ENCODE measurements around the gene SLC38A10.

The SLC38A10 gene

DNA sequence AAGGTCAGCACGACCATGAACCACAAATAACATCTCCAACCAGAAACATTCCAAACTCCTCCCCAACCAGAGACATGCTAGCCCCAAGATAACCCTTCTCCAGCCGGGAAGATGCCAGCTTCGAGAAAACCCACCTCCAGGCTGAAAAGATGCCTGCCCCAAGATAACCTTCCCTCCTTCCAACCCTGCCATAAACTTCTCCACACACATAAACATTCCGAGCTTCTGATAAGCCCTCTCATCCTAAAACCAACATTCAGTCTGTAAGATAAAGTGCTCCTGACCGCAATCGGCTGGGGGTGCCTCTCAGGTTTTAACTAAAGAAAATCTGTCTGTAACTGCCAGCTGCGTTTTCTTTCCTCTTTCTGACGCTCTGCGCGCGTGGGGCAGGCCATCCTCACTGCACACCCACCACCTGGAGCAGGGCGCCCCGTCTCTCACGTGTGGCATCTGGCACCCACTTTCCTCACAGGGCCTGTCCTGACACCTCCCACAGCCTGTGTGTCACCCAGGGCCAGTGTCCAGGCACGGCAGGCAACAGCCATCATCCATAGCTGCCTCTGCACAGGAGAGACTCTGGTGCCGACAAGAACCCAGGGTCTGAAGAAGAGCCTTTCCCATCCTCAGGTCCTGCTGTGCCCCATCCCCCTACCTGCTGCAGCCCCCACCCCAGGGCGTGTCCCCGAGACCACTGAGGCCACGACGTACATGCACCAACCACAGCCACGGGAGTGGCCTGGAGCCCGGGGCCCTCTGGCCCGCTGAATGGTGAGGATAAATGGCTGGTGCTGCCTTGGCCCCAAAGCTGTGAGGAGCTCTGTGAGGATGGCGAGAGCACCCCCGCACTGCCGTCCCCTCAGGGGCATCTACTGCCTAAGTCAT is 59.9 kb downstream of the SLC38A10 start:
- no peak for DNase-seq (ENCODE audit: low read depth, low spot score)
- CTCF ChIA-PET, result no interaction called here
- POLR2A ChIA-PET, result no interaction called here
- no peak overlapping the region for H3K4me3 ChIP-seq (ENCODE audit: low read depth, low read length)
- TF ChIP-seq, protein P1, sequence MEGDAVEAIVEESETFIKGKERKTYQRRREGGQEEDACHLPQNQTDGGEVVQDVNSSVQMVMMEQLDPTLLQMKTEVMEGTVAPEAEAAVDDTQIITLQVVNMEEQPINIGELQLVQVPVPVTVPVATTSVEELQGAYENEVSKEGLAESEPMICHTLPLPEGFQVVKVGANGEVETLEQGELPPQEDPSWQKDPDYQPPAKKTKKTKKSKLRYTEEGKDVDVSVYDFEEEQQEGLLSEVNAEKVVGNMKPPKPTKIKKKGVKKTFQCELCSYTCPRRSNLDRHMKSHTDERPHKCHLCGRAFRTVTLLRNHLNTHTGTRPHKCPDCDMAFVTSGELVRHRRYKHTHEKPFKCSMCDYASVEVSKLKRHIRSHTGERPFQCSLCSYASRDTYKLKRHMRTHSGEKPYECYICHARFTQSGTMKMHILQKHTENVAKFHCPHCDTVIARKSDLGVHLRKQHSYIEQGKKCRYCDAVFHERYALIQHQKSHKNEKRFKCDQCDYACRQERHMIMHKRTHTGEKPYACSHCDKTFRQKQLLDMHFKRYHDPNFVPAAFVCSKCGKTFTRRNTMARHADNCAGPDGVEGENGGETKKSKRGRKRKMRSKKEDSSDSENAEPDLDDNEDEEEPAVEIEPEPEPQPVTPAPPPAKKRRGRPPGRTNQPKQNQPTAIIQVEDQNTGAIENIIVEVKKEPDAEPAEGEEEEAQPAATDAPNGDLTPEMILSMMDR (IDR thresholded peaks at IDR 0.05; ENCODE audit: insufficient read depth, low read length, missing control alignments), result no peak

DNA sequence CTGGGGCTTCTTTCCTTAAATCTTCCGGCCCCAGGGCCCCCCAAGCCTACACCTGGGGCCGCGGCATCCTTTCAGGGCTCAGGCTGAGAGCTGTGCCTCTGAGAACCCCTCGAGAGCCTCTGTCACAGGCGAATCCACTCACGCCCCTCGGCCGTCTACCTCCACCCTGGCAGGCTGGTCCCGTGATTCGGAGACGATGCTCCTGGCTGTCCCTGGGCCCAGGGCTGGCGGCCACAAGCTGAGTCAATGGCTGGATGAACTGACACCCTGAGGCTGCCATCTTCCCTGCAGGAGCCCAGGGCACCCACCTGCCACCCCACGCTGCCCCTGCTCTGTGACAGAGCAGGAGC is 60.6 kb downstream of the SLC38A10 start:
- H3K4me3 ChIP-seq (ENCODE audit: low read depth, low read length), result no peak overlapping the region
- no peak for DNase-seq (ENCODE audit: low read depth, low spot score)
- ChIA-PET CTCF (no interaction called here), POLR2A (no interaction called here)
- TF ChIP-seq, protein P1 (IDR thresholded peaks at IDR 0.05; ENCODE audit: insufficient read depth, low read length, missing control alignments), result no peak

DNA sequence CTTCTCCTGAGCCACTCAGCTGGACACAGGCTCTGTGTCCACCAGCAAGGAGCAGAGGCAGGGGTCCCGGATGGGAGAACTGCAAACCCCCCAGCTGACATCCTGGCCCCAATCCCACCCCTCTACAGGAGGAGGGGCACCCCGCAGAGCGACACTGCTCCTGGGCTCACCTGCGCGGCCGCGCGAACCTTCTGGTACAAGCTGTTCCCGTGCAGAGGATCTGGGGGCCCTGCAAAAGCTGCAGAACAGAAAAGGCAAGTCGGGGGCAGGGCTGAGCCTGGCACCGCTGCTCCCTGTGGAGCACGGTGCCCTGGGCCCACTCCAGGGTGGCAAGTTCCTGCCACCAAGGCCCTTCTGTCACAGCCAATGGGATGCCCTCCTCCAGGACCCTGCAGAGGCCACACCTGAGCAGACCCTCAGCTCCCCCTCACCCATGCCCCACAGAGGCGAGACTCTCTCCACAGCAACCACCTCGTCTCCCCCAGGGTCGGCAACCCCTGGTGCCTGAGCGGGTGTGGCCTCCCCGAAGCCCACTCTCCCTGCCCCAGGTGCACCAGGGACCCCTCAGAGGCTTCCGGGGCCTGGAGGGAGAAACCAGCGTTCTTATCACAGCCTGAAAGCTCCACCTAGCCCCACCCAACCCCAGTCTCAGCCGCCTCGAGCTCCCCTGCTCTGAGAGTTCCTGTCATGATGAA is 61.1 kb downstream of the SLC38A10 start:
- ChIA-PET POLR2A (no interaction called here), CTCF (no interaction called here)
- TF ChIP-seq, protein P1 (IDR thresholded peaks at IDR 0.05; ENCODE audit: insufficient read depth, low read length, missing control alignments), result no peak
- H3K4me3 ChIP-seq (ENCODE audit: low read depth, low read length), result no peak overlapping the region
- DNase-seq (ENCODE audit: low read depth, low spot score), result no peak

DNA sequence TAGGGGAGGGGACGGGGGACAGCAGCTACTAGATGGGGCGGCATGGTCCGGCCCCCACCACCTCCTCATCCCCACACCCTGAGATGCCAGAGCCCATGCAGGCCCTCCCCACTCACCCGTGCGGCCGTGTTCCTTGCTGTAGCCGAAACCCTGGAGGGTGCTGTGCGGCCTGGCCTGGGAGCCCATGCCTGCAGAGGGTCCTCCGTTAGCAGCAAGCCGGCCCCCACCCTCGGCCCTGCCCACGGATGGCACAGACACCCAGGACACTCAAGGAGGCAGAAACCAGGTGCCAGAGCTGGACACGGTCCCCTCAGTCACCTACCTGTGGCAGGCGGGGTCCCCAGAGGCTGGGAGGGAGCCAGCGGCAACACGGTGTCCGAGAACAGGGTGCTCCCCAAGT is 61.8 kb downstream of the SLC38A10 start:
- POLR2A ChIA-PET, result no interaction called here
- no peak for DNase-seq (ENCODE audit: low read depth, low spot score)
- no peak overlapping the region for H3K4me3 ChIP-seq (ENCODE audit: low read depth, low read length)
- TF ChIP-seq, protein P1 (IDR thresholded peaks at IDR 0.05; ENCODE audit: insufficient read depth, low read length, missing control alignments), result no peak
- CTCF ChIA-PET, result no interaction called here

DNA sequence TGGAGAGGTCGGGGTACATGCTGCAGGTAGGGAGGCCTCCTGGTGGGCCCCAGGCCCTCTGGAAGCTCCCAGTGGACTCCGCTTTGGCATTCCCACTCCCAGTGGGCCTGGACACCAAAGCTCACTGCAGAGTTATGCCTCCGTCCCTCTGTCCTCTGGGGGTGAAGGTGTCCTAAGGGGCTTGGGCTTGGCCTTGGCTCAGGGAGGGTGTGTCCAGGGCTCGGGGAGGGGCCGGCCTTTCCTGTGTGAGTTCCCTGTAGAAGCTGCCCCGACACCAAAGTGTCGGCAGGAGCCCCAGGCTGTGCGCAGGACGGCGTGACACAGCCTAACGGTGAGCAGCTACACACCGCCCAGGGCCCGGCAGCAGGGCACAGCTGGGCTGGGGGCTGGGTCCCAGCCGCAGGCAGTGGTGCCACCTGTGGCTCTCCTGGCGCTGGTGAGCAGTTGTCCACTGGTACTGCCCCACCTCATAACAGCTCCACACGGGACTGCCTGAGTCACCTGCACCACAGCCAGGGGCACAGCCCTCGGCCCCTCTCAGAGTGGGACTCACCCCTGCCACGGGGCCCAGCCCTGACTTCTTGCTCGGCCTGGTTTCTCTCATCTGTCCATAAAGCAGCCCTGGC is 62.4 kb downstream of the SLC38A10 start:
- CTCF ChIA-PET, result no interaction called here
- H3K4me3 ChIP-seq (ENCODE audit: low read depth, low read length), result no peak overlapping the region
- TF ChIP-seq, protein P1 (IDR thresholded peaks at IDR 0.05; ENCODE audit: insufficient read depth, low read length, missing control alignments), result no peak
- POLR2A ChIA-PET, result interaction anchor here (1.3 kb wide), 1 partner anchor 10 kb away, joined by 3 read pairs; the partner anchor contains the start of gene CEP131
- no peak for DNase-seq (ENCODE audit: low read depth, low spot score)

Data from AG04449 (cell line).